Gastrocnemius medialis (tissue), 4 donors: Measurements from ENCODE around the gene CLN6. TPM values are rescaled to one million over a fixed set of nuclear protein-coding genes. Genes with fewer than 3 reads are reported as not detected.

Source experiments
- ATAC-seq, 2 donors: fragments of 150-250 bp; one replicate each; pipeline ENCODE4 v1.9.1; 2016
- DNase-seq, 2 donors: peaks; one replicate each; pipeline ENCODE4 v3.0.0-alpha.2; 2019
- H3K27ac ChIP-seq, 4 donors: fragments of 200-600 bp; sonication (generic); 1 replicate in 1 of 4; 2 replicates in 3 of 4; pipeline ENCODE4 v1.5.1; 2016 to 2018; ENCODE audit warnings: mild to moderate bottlenecking in 2 of 4, moderate library complexity in 1 of 4
- H3K27me3 ChIP-seq, 3 donors: fragments of 200-600 bp; sonication (generic) in 2 of 3; 1 replicate in 1 of 3; 2 replicates in 2 of 3; pipeline versions ENCODE4 v1.5.1 to v1.6.0; 2016 to 2019; ENCODE audit warnings: mild to moderate bottlenecking in 1 of 3, moderate library complexity in 1 of 3
- H3K36me3 ChIP-seq, 2 donors: fragments of 200-600 bp; sonication (generic) in 1 of 2; one replicate each; pipeline ENCODE4 v1.5.1; 2017 to 2018
- H3K4me1 ChIP-seq, 2 donors: fragments of 200-600 bp; sonication (generic) in 1 of 2; one replicate each; pipeline ENCODE4 v1.5.1; 2016 to 2017; ENCODE audit warnings: mild to moderate bottlenecking in 2 of 2
- H3K4me3 ChIP-seq, 4 donors: fragments of 200-600 bp; sonication (generic) in 3 of 4; 1 replicate in 1 of 4; 2 replicates in 3 of 4; pipeline ENCODE4 v1.5.1; 2016 to 2019; ENCODE audit warnings: mild to moderate bottlenecking in 2 of 4
- H3K9me3 ChIP-seq, 3 donors: fragments of 200-600 bp; sonication (generic) in 2 of 3; 1 replicate in 1 of 3; 2 replicates in 2 of 3; pipeline ENCODE4 v1.5.1; 2016 to 2019
- CTCF ChIP-seq, 5 experiments: fragments of 450-650 bp in 3 of 5; fragments of 200-600 bp in 2 of 5; sonication (generic) in 2 of 5; IDR thresholded peaks in 4 of 5; conservative IDR thresholded peaks in 1 of 5; 1 replicate in 4 of 5; 2 replicates in 1 of 5; pipeline ENCODE4 v1.5.1; 2016 to 2019; ENCODE audit warnings: antibody characterized with exemption in 5 of 5, mild to moderate bottlenecking in 3 of 5, moderate library complexity in 3 of 5
- POLR2A ChIP-seq, 2 donors: fragments of 450-650 bp; IDR thresholded peaks; one replicate each; pipeline ENCODE4 v1.6.1; 2017; ENCODE audit warnings: antibody characterized with exemption in 2 of 2, mild to moderate bottlenecking in 2 of 2, moderate library complexity in 2 of 2
- in situ Hi-C, 4 donors: fragments of 200-750 bp; cut with MboI; loops; one replicate each; pipeline versions ENCODE4 v1.15.0 to v1.8.0; 2017; ENCODE audit warnings: low sequenced_read_pairs in 4 of 4
- intact Hi-C: fragments of 100-400 bp; cut with DNase I; formaldehyde crosslinking; loops from one replicate; pipeline ENCODE4 v1.15.1; 2023; ENCODE audit warnings: low total_unique reads
- total RNA-seq, 4 donors: library from RNA; depleted of rRNA; stranded (reverse); fragments of >200 nt; gene quantifications; one replicate each; pipeline versions ENCODE4 v1.1.0 to v1.2.3, GENCODE V29; 2016

The CLN6 gene
- total RNA-seq, 4 donors from 2014 or later = 17.1 to 18.9 (median 18.5) TPM

GRCh38 chr15:68231102-68231818 lies 1.7 kb upstream of the CLN6 start:
- no peak for TF ChIP-seq CTCF (IDR thresholded peaks at IDR 0.05 in 4 of 5, conservative IDR thresholded peaks at IDR 0.05 in 1 of 5)
- TF ChIP-seq POLR2A (IDR thresholded peaks at IDR 0.05) = no peak
- ATAC-seq = no peak
- Histone ChIP-seq H3K4me3 (no peak overlapping the region), H3K9me3 (no peaks in the 10 kb centered on the region), H3K36me3 (no peaks in the 10 kb centered on the region), H3K27me3 (no peaks in the 10 kb centered on the region), H3K4me1 (peaks cover 4 to 12% of the 10 kb centered on the region in 2 donors), H3K27ac (no peak overlapping the region)
- in situ Hi-C loops = no loop called here
- intact Hi-C loops = no loop called here
- DNase-seq = no peak

GRCh38 chr15:68230157-68231100 lies 901 bp upstream of the CLN6 start:
- H3K27ac ChIP-seq = peak overlapping the region; percentile 83 to 94 (median 88)
- H3K4me1 ChIP-seq = peaks cover 4 to 12% of the 10 kb centered on the region in 2 donors
- H3K4me3 ChIP-seq = peak overlapping the region; percentile 65 to 95 (median 80)
- DNase-seq (no peak), ATAC-seq (peak in 1 of 2 donors; percentile 1)
- no peaks in the 10 kb centered on the region for H3K9me3 ChIP-seq
- no peaks in the 10 kb centered on the region for H3K36me3 ChIP-seq
- no peaks in the 10 kb centered on the region for H3K27me3 ChIP-seq
- in situ Hi-C loops = no loop called here
- TF ChIP-seq POLR2A (IDR thresholded peaks at IDR 0.05) (no peak), CTCF (IDR thresholded peaks at IDR 0.05 in 4 of 5, conservative IDR thresholded peaks at IDR 0.05 in 1 of 5) (no peak)
- intact Hi-C loops = no loop called here

- Histone ChIP-seq H3K9me3 (no peaks in the 10 kb centered on the region), H3K4me3 (peak overlapping the region; percentile 65 to 95 (median 80)), H3K4me1 (peaks cover 4 to 12% of the 10 kb centered on the region in 2 donors), H3K36me3 (no peaks in the 10 kb centered on the region), H3K27ac (peak overlapping the region; percentile 83 to 94 (median 88)), H3K27me3 (no peaks in the 10 kb centered on the region)
- ATAC-seq (peak; percentile 1), DNase-seq (no peak)
- intact Hi-C loops (loop anchor here (5.0 kb wide), 1 partner anchor 42 kb away; no protein-coding TSS in a partner anchor), in situ Hi-C loops (no loop called here)
- TF ChIP-seq POLR2A (IDR thresholded peaks at IDR 0.05) = no peak
- no peak for TF ChIP-seq CTCF (IDR thresholded peaks at IDR 0.05 in 4 of 5, conservative IDR thresholded peaks at IDR 0.05 in 1 of 5)
Observed at GRCh38 chr15:68228971-68229385, 550 bp downstream of the CLN6 start.

- peak overlapping the region; percentile 83 to 94 (median 88) for H3K27ac ChIP-seq
- no peak for TF ChIP-seq POLR2A (IDR thresholded peaks at IDR 0.05)
- TF ChIP-seq CTCF (IDR thresholded peaks at IDR 0.05 in 4 of 5, conservative IDR thresholded peaks at IDR 0.05 in 1 of 5) = no peak
- intact Hi-C loops = loop anchor here (5.0 kb wide), 1 partner anchor 41 kb away; no protein-coding TSS in a partner anchor
Observed at GRCh38 chr15:68228143-68228970, 1.2 kb downstream of the CLN6 start.

More at GRCh38 chr15:68228143-68228970, 1.2 kb downstream of the CLN6 start:
- H3K4me1 ChIP-seq = peaks cover 4 to 12% of the 10 kb centered on the region in 2 donors
- in situ Hi-C loops = no loop called here
- H3K36me3 ChIP-seq = no peaks in the 10 kb centered on the region
- H3K4me3 ChIP-seq = peak overlapping the region; percentile 65 to 95 (median 80)
- ATAC-seq (no peak), DNase-seq (no peak)
- no peaks in the 10 kb centered on the region for H3K9me3 ChIP-seq
- no peaks in the 10 kb centered on the region for H3K27me3 ChIP-seq
